Transverse colon (tissue), 4 donors: ENCODE results near the gene TWIST2. TPM values are rescaled to one million over a fixed set of nuclear protein-coding genes. Genes with fewer than 3 reads are reported as not detected.

Experiments
- DNase-seq: peaks from one replicate; pipeline ENCODE4 v3.0.0-alpha.2; 2019
- H3K27ac ChIP-seq, 4 donors: fragments of 200-600 bp; sonication (generic); 2 replicates each; pipeline ENCODE4 v1.5.1; 2016 to 2018; ENCODE audit warnings: inconsistent platforms in 4 of 4
- H3K27me3 ChIP-seq: fragments of 200-600 bp; sonication (generic); 2 replicates; pipeline ENCODE4 v1.5.1; 2017; ENCODE audit warnings: inconsistent platforms
- H3K36me3 ChIP-seq, 4 donors: fragments of 200-600 bp; sonication (generic); 2 replicates each; pipeline ENCODE4 v1.5.1; 2017 to 2019; ENCODE audit warnings: inconsistent platforms in 4 of 4
- H3K4me1 ChIP-seq, 4 donors: fragments of 200-600 bp; sonication (generic); 2 replicates each; pipeline ENCODE4 v1.5.1; 2017 to 2020; ENCODE audit warnings: inconsistent platforms in 4 of 4
- H3K4me3 ChIP-seq, 4 donors: fragments of 200-600 bp; sonication (generic); 1 replicate in 1 of 4; 2 replicates in 3 of 4; pipeline versions ENCODE4 v1.5.1 to v1.6.1; 2017 to 2019; ENCODE audit warnings: inconsistent platforms in 4 of 4
- H3K9me3 ChIP-seq, 2 donors: fragments of 200-600 bp; sonication (generic); 2 replicates each; pipeline ENCODE4 v1.5.1; 2017 to 2019; ENCODE audit warnings: inconsistent platforms in 2 of 2
- CTCF ChIP-seq, 5 experiments: fragments of 200-600 bp in 3 of 5; fragments of 450-650 bp in 2 of 5; sonication (generic) in 3 of 5; IDR thresholded peaks; 1 replicate in 2 of 5; 2 replicates in 3 of 5; pipeline ENCODE4 v1.5.1; 2016 to 2017; ENCODE audit warnings: antibody characterized with exemption in 5 of 5, inconsistent platforms in 3 of 5, mild to moderate bottlenecking in 2 of 5, moderate library complexity in 1 of 5
- EP300 ChIP-seq: sonication (generic); formaldehyde crosslinking; IDR thresholded peaks from one replicate; pipeline ENCODE4 v1.6.1; 2017; ENCODE audit warnings: antibody characterized with exemption, low read depth
- POLR2A ChIP-seq: fragments of 450-650 bp; IDR thresholded peaks from one replicate; pipeline ENCODE4 v1.6.1; 2016; ENCODE audit warnings: antibody characterized with exemption, mild to moderate bottlenecking, moderate library complexity
- POLR2AphosphoS5 ChIP-seq, 3 donors: sonication (generic); formaldehyde crosslinking; IDR thresholded peaks; one replicate each; pipeline ENCODE4 v1.6.1; 2016; ENCODE audit warnings: antibody characterized with exemption in 3 of 3
- WGBS, 2 donors: methylation state at CpG; one replicate each; pipeline ENCODE4 v1.1.5; 2018; ENCODE audit warnings: low coverage in 1 of 2; 5-methylcytosine and 5-hydroxymethylcytosine counted together
- in situ Hi-C, 4 donors: fragments of 200-750 bp; cut with MboI; loops; one replicate each; pipeline versions ENCODE4 v1.15.0 to v1.15.1; 2017; ENCODE audit warnings: low sequenced_read_pairs in 3 of 4, low pct_ligation_motif_present in 1 of 4, low pct_unique_long_range_greater_than_20kb in 1 of 4
- intact Hi-C: fragments of 100-400 bp; cut with DNase I; formaldehyde crosslinking; loops from one replicate; pipeline ENCODE4 v1.15.1; 2023; ENCODE audit warnings: low total_unique reads
- total RNA-seq, 4 donors: library from RNA; depleted of rRNA; stranded (reverse); fragments of >200 nt; gene quantifications; one replicate each; pipeline ENCODE4 v1.1.0, GENCODE V29; 2016

TWIST2 gene
- total RNA-seq, 4 donors from 2014 or later, result 6.7 to 59.1 (median 16.8) TPM

GRCh38 chr2:238896641-238897040 is 48.8 kb downstream of the TWIST2 start:
- Histone ChIP-seq H3K27me3 (no peaks in the 10 kb centered on the region), H3K4me3 (no peak overlapping the region), H3K27ac (peak overlapping the region; percentile 53 to 71 (median 64)), H3K4me1 (peaks cover 10 to 47% (median 12%) of the 10 kb centered on the region in 4 donors), H3K36me3 (no peaks in the 10 kb centered on the region), H3K9me3 (no peaks in the 10 kb centered on the region)
- intact Hi-C loops, result no loop called here
- in situ Hi-C loops, result no loop called here
- TF ChIP-seq POLR2AphosphoS5 (IDR thresholded peaks at IDR 0.05) (no peak), CTCF (IDR thresholded peaks at IDR 0.05) (no peak), EP300 (no peak), POLR2A (no peak)
- WGBS, 2 donors, result 54% methylated on average over 5 of the region's 5 CpGs; no CpG with 5 or more reads in 1 of the 2 donors
- no peak for DNase-seq

GRCh38 chr2:238897122-238897880 is 49.4 kb downstream of the TWIST2 start:
- in situ Hi-C loops (no loop called here), intact Hi-C loops (no loop called here)
- Histone ChIP-seq H3K4me1 (peaks cover 10 to 43% (median 12%) of the 10 kb centered on the region in 4 donors), H3K27me3 (no peaks in the 10 kb centered on the region), H3K27ac (peak overlapping the region; percentile 49 to 71 (median 61)), H3K4me3 (no peak overlapping the region), H3K9me3 (no peaks in the 10 kb centered on the region), H3K36me3 (no peaks in the 10 kb centered on the region)
- 68 to 83% methylated on average over 2 to 17 of the region's 19 CpGs for WGBS, 2 donors
- no peak for DNase-seq
- no peak for TF ChIP-seq POLR2A
- no peak for TF ChIP-seq POLR2AphosphoS5 (IDR thresholded peaks at IDR 0.05)

- Histone ChIP-seq H3K4me1 (peaks cover 10 to 40% (median 12%) of the 10 kb centered on the region in 4 donors), H3K4me3 (no peak overlapping the region), H3K27ac (peak overlapping the region; percentile 10 to 69 (median 42)), H3K27me3 (no peaks in the 10 kb centered on the region), H3K9me3 (no peaks in the 10 kb centered on the region), H3K36me3 (no peaks in the 10 kb centered on the region)
- no peak for DNase-seq
- WGBS, 2 donors, result 49% methylated on average over 3 of the region's 7 CpGs; no CpG with 5 or more reads in 1 of the 2 donors
- intact Hi-C loops (no loop called here), in situ Hi-C loops (no loop called here)
- no peak for TF ChIP-seq EP300
- no peak for TF ChIP-seq CTCF (IDR thresholded peaks at IDR 0.05)
- no peak for TF ChIP-seq POLR2AphosphoS5 (IDR thresholded peaks at IDR 0.05)
- no peak for TF ChIP-seq POLR2A
Observed at GRCh38 chr2:238897911-238898311, 50.0 kb downstream of the TWIST2 start.

GRCh38 chr2:238898534-238899281 is 50.8 kb downstream of the TWIST2 start:
- intact Hi-C loops (no loop called here), in situ Hi-C loops (no loop called here)
- TF ChIP-seq EP300 (no peak), POLR2AphosphoS5 (IDR thresholded peaks at IDR 0.05) (no peak), CTCF (IDR thresholded peaks at IDR 0.05) (no peak), POLR2A (no peak)
- WGBS, 2 donors, result 83% methylated on average over 16 of the region's 22 CpGs; no CpG with 5 or more reads in 1 of the 2 donors
- DNase-seq, result no peak
- Histone ChIP-seq H3K4me3 (no peak overlapping the region), H3K27ac (no peak overlapping the region), H3K9me3 (no peaks in the 10 kb centered on the region), H3K27me3 (no peaks in the 10 kb centered on the region), H3K36me3 (no peaks in the 10 kb centered on the region), H3K4me1 (peaks cover 10 to 35% (median 12%) of the 10 kb centered on the region in 4 donors)
